Stimulated activated CD4-positive, alpha-beta T cell treated with anti-CD3 and anti-CD28 coated beads, Interleukin-2, amount 100 ng/mL, for 24 hours (primary cell): ENCODE results near the gene RFC1.
"Not testable (repeated sequence)": the region's sequence is repeated elsewhere in the genome, so short reads cannot be mapped to it uniquely, and the experiment has no call there.

Experiments
- DNase-seq, 2 donors: peaks; one replicate each; pipeline ENCODE4 v3.0.0-alpha.2; 2020

Gene RFC1, protein sequence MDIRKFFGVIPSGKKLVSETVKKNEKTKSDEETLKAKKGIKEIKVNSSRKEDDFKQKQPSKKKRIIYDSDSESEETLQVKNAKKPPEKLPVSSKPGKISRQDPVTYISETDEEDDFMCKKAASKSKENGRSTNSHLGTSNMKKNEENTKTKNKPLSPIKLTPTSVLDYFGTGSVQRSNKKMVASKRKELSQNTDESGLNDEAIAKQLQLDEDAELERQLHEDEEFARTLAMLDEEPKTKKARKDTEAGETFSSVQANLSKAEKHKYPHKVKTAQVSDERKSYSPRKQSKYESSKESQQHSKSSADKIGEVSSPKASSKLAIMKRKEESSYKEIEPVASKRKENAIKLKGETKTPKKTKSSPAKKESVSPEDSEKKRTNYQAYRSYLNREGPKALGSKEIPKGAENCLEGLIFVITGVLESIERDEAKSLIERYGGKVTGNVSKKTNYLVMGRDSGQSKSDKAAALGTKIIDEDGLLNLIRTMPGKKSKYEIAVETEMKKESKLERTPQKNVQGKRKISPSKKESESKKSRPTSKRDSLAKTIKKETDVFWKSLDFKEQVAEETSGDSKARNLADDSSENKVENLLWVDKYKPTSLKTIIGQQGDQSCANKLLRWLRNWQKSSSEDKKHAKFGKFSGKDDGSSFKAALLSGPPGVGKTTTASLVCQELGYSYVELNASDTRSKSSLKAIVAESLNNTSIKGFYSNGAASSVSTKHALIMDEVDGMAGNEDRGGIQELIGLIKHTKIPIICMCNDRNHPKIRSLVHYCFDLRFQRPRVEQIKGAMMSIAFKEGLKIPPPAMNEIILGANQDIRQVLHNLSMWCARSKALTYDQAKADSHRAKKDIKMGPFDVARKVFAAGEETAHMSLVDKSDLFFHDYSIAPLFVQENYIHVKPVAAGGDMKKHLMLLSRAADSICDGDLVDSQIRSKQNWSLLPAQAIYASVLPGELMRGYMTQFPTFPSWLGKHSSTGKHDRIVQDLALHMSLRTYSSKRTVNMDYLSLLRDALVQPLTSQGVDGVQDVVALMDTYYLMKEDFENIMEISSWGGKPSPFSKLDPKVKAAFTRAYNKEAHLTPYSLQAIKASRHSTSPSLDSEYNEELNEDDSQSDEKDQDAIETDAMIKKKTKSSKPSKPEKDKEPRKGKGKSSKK

GRCh38 chr4:39365830-39366771 is at the start of gene RFC1:
RFC1 (minus strand) TSS chr4:39366362; CDS start chr4:39366241, 121 bp downstream.
- DNase-seq, result peak; percentile 94 to 97

- no peak for DNase-seq
Measured at GRCh38 chr4:39415678-39416283, 49.6 kb upstream of the RFC1 start.

DNA sequence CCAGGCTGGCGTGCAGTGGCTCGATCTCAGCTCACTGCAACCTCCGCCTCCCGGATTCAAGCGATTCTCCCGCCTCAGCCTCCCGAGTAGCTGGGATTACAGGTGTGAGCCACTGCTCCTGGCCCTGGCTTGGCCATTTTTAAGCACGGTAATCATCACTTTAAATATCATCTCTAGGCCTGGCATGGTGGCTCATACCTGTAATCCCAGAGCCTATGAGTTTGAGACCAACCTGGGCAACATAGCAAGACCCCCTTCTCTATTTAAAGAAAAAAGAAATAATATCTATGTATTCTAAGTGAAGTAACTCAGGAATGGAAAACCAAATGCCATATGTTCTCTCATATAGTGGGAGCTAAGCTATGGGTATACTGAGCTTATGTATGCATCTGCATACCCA is 45.4 kb upstream of the RFC1 start:
- not testable (repeated sequence) for DNase-seq

DNA sequence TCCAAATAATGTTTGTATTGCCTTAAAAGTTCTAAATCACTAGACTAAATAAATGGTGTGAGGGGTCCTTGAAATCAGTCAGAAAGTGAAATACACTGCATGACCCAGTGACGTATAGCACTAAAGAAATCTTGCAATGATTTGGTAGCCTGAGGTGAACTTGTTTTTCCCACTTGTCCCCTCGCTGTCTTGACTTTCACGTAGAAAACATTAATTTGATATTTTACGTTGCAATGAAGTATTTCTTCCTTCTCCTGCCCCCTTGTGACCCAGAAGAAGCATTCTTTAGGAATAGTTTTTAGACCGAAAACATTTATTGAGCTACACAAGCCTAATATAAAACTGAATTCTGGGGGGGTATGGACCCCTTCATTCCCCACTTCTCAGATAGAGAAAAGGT is 44.3 kb upstream of the RFC1 start:
- no peak for DNase-seq

DNA sequence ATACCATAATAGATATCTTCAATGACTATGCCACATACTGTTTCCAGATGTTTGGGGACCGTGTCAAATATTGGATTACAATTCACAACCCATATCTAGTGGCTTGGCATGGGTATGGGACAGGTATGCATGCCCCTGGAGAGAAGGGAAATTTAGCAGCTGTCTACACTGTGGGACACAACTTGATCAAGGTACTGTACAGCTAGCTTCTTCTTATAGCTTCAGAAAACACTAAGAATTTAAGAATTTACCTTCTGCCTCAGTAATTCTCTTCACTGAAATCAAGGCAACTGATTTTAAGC is 41.4 kb upstream of the RFC1 start:
- no peak for DNase-seq

- DNase-seq, result no peak
Measured at GRCh38 chr4:39406763-39407583, 40.8 kb upstream of the RFC1 start, which contains the start of gene KLB. KLB (plus strand) TSS chr4:39406930; CDS start chr4:39406950, 20 bp downstream.

DNA sequence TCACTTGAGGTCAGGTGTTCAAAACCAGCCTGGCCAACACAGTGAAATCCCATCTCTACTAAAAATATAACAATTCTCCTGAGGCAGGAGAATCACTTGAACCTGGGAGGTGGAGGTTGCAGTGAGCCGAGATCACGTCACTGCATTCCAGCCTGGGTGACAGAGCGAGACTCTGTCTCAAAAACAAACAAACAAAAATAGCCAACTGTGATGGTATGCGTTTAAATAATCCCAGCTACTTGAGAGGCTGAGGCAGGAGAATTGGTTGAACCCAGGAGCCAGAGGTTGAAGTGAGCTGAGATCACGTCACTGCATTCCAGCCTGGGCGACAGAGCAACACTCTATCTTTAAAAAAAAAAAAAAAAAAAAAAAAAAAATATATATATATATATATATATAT is 35.5 kb upstream of the RFC1 start:
- not testable (repeated sequence) for DNase-seq

DNA sequence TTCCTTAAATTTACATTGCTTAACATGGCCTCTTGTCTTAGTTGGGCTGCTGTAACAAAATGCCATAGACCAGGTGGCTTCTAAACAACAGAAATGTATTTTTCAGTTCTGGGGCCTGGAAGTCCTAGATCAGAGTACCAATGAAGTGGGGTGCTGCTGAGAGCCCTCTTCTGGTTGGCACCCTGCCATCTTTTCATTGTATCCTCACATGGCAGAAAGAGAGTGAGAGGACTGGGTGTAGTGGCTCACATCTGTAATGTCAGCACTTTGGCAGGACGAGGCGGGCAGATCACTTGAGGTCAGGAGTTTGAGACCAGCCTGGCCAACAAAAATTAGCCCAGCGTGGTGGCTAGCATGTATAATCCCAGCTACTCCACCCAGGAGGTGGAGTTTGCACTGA is 28.5 kb upstream of the RFC1 start:
- DNase-seq, result no peak

GRCh38 chr4:39390603-39391002 is 24.4 kb upstream of the RFC1 start:
- DNase-seq, result no peak

- DNase-seq, result no peak
Measured at GRCh38 chr4:39384563-39384962, 18.4 kb upstream of the RFC1 start.

GRCh38 chr4:39383690-39384089 is 17.5 kb upstream of the RFC1 start:
- DNase-seq, result no peak

DNA sequence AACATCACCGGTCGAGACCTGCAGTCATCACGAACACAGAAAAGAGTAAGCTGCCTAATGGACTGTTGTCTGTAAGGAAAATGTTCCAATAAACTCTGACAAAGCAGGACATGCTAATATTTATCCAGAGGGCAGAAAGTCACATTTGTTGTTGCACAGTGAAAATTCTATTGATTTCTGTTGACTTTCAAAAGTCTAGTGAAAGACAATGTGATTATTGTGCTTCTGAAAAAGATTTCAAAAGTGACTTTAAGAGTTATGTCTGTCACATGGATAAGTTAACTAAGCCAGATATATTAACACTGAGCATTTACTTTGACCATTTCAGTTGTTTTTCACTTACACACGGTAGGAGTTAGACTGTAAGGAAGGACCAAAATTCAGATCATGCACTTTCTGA is 9.3 kb upstream of the RFC1 start:
- no peak for DNase-seq

- not testable (repeated sequence) for DNase-seq
Measured at GRCh38 chr4:39371209-39371608, 5.0 kb upstream of the RFC1 start.

GRCh38 chr4:39369301-39369700 is 3.1 kb upstream of the RFC1 start:
- no peak for DNase-seq

DNA sequence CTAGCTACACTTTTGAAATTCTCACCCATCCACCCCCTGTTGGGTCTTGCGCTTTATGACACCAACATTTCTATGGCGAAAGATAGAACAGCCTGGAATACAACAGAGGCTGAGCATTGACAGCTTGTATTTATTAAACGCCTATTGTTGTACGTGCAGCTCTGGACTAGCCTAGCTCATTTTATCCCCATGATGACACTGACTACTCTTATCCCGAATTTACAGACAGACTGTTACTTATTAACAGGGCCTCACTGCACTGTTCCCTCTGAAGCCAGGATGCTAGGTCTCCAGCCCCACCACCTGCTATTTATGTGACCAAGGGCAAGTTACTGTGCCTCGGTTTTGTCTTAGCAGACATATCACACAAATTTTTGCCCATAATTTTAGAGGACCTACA is 1.0 kb upstream of the RFC1 start:
- DNase-seq, result no peak

DNA sequence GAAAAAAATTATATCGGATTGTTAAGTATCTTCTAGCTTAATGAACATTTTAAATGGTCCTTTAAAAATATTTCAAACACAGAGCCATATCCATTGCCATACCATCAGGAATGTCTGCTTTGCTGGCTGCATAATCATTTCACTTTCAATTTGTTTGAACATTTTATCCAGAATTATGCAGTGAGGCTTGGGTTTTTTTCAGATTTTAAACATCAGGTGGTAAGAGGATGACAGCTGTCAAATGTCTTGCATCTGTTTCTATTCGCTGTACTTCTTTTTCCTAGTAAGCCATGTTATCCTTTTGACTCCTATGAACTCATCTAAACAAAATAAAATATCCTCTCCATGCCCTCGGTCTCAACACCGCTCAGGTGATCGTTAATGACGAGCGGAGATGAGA is 802 bp downstream of the RFC1 start:
- no peak for DNase-seq

- no peak for DNase-seq
Measured at GRCh38 chr4:39363773-39364393, 2.3 kb downstream of the RFC1 start.

DNA sequence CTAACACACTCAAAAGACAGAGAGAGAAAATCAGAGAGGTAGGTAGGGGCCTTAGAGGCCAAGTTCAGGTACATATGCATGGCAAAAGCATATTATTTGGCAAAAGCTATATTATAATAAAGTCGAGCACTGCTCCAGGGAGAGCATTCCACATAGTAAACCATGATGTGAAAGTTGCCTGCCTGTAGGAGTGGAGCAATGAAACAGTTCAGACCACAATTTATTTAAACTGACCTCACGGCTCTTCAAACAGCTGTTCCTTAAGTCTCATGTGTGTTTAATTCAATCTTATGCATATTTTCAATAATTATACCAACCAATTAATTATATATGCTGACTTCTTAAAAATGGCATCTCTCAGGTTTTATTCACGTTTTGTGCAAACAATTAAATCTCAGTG is 3.3 kb downstream of the RFC1 start:
- no peak for DNase-seq

DNA sequence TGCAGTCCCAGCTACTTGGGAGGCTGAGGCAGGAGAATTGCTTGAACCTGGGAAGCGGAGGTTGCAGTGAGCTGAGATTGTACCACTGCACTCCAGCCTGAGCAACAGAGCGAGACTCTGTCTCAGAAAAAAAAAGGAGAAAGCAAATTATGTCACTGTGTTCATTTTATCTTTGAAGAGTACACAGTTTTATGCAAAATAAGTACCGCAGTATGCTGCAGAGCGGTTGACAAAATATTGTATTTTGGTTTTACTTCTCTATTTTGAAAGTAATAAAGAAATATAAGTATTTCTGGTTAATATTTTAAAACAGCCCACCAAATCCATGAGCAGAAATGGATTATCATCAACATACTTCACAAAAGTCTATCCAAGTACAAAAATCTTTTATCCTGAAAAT is 5.6 kb downstream of the RFC1 start:
- DNase-seq, result not testable (repeated sequence)

DNA sequence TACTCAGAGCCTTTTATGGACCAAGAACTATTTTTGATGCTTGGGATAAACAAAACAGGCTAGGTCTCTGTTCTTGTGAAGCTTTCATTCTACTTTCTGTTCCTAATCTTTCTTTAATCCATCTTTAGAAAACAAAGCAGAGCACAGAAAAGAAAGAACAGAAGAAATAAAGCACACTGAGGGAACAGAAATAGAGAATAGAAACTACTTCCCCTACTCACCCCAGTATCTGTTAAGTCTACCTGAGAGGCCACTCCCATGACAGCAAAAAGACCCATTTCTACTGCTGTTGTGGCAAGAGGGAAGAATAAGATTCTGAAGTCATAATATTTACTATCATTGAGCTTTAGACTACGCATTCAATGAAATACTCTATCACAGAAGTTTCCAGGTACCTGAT is 9.2 kb downstream of the RFC1 start:
- no peak for DNase-seq

- DNase-seq, result no peak
Measured at GRCh38 chr4:39354254-39354552, 12.0 kb downstream of the RFC1 start.
